HEK293T (cell line): ENCODE data around the gene CSF3R.
"Not testable (repeated sequence)": the region's sequence is repeated elsewhere in the genome, so short reads cannot be mapped to it uniquely, and the experiment has no call there.

ENCODE experiments used
- CTCF ChIA-PET: fragments of 350-600 bp; formaldehyde crosslinking; extraction: SDS; loops from one replicate; lab custom pipeline; 2021; ENCODE audit warnings: antibody characterized with exemption, inconsistent platforms; lab: Yijun Ruan, JAX
- POLR2A ChIA-PET: fragments of 350-600 bp; formaldehyde crosslinking; extraction: SDS; loops from one replicate; lab custom pipeline; 2020; ENCODE audit warnings: antibody characterized with exemption, inconsistent platforms; lab: Yijun Ruan, JAX
- DNase-seq: peaks from one replicate; pipeline ENCODE4 v3.0.0; 2012; ENCODE audit warnings: mixed read lengths; ENCODE audit errors: extremely low spot score
- ARNT ChIP-seq: fragments of 450-650 bp; IDR thresholded peaks from 2 replicates; pipeline ENCODE4 v1.6.1; 2017; ENCODE audit warnings: mild to moderate bottlenecking
- BHLHE40 ChIP-seq: fragments of 450-650 bp; IDR thresholded peaks from 2 replicates; pipeline ENCODE4 v1.6.1; 2016; ENCODE audit warnings: mild to moderate bottlenecking, moderate library complexity, borderline replicate concordance
- CTBP1 ChIP-seq: fragments of 450-650 bp; IDR thresholded peaks from 2 replicates; pipeline ENCODE4 v1.6.1; 2016; ENCODE audit warnings: borderline replicate concordance
- ELF4 ChIP-seq: fragments of 450-650 bp; IDR thresholded peaks from 2 replicates; pipeline ENCODE4 v1.6.1; 2017; ENCODE audit warnings: antibody characterized with exemption
- FOXA1 ChIP-seq: fragments of 450-650 bp; IDR thresholded peaks from 2 replicates; pipeline ENCODE4 v1.6.1; 2016; ENCODE audit warnings: mild to moderate bottlenecking
- FOXK2 ChIP-seq: fragments of 450-650 bp; IDR thresholded peaks from 2 replicates; pipeline ENCODE4 v1.6.1; 2016; ENCODE audit warnings: mild to moderate bottlenecking
- FOXM1 ChIP-seq: fragments of 450-650 bp; IDR thresholded peaks from 2 replicates; pipeline ENCODE4 v1.6.1; 2017; ENCODE audit warnings: mild to moderate bottlenecking, borderline replicate concordance
- HDGF ChIP-seq: fragments of 450-650 bp; IDR thresholded peaks from 2 replicates; pipeline ENCODE4 v1.6.1; 2017; ENCODE audit warnings: antibody characterized with exemption, borderline replicate concordance
- L3MBTL2 ChIP-seq: fragments of 450-650 bp; conservative IDR thresholded peaks from 2 replicates; pipeline ENCODE4 v1.6.1; 2016; ENCODE audit warnings: mild to moderate bottlenecking
- LEF1 ChIP-seq: fragments of 450-650 bp; IDR thresholded peaks from 2 replicates; pipeline ENCODE4 v1.6.1; 2017; ENCODE audit warnings: mild to moderate bottlenecking, borderline replicate concordance
- NFRKB ChIP-seq: fragments of 450-650 bp; IDR thresholded peaks from 2 replicates; pipeline ENCODE4 v1.6.1; 2016; ENCODE audit warnings: mild to moderate bottlenecking, moderate library complexity
- SP1 ChIP-seq: fragments of 450-650 bp; IDR thresholded peaks from 2 replicates; pipeline ENCODE4 v1.6.1; 2017
- SUZ12 ChIP-seq: fragments of 450-650 bp; IDR thresholded peaks from 2 replicates; pipeline ENCODE4 v1.6.1; 2016; ENCODE audit warnings: mild to moderate bottlenecking
- TARDBP ChIP-seq: fragments of 450-650 bp; IDR thresholded peaks from 2 replicates; pipeline ENCODE4 v1.6.1; 2016
- ZNF384 ChIP-seq: fragments of 450-650 bp; IDR thresholded peaks from 2 replicates; pipeline ENCODE4 v1.6.1; 2016
- TF ChIP-seq, protein P1 (sequence below): fragments of 450-650 bp; IDR thresholded peaks from 2 replicates; pipeline ENCODE4 v1.6.1; 2016

The CSF3R gene

DNA sequence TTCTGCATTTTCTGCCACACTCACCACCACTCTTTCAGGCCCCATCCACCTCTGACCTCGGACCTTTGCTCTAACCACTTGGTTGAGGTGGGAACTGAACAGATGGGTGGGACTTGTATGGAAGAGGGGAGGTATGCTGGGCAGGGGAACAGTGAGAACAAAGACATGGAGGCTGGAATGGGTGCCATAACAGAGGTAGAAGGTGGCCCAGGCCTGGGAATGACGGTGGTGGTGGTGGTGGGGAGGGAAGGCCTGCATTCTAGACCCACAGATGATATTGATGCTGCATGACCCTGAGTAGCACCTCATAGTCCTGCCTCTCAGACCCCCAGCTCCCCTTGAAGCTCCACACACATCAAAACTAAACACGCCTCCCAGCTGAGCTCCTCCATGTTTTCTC is 5.2 kb upstream of the CSF3R start:
- DNase-seq: no peak
- ChIA-PET CTCF (interaction anchor here (1.6 kb wide), 1 partner anchor 29 kb away, joined by 8 read pairs; no protein-coding TSS in a partner anchor), POLR2A (no interaction called here)
- TF ChIP-seq FOXA1 (no peak), TARDBP (no peak), ARNT (no peak), NFRKB (no peak), BHLHE40 (no peak), FOXK2 (no peak)

DNA sequence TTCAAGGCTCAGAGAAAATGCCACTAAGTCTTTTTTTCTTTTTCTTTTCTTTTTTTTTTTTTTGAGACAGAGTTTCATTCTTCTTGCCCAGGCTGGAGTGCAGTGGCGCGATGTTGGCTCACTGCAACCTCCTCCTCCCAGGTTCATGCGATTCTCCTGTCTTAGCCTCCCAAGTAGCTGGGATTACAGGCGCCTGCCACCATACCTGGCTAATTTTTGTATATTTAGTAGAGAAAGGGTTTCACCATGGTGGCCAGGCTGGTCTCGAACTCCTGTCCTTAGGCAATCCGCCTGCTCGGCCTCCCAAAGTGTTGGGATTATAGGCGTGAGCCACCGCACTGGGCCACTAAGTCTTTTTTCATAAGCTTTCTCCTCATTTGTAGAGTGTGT is 4.6 kb upstream of the CSF3R start:
- POLR2A ChIA-PET, DNase-seq: not testable (repeated sequence)
- CTCF ChIA-PET: interaction anchor here (1.6 kb wide), 1 partner anchor 29 kb away, joined by 8 read pairs; no protein-coding TSS in a partner anchor

DNA sequence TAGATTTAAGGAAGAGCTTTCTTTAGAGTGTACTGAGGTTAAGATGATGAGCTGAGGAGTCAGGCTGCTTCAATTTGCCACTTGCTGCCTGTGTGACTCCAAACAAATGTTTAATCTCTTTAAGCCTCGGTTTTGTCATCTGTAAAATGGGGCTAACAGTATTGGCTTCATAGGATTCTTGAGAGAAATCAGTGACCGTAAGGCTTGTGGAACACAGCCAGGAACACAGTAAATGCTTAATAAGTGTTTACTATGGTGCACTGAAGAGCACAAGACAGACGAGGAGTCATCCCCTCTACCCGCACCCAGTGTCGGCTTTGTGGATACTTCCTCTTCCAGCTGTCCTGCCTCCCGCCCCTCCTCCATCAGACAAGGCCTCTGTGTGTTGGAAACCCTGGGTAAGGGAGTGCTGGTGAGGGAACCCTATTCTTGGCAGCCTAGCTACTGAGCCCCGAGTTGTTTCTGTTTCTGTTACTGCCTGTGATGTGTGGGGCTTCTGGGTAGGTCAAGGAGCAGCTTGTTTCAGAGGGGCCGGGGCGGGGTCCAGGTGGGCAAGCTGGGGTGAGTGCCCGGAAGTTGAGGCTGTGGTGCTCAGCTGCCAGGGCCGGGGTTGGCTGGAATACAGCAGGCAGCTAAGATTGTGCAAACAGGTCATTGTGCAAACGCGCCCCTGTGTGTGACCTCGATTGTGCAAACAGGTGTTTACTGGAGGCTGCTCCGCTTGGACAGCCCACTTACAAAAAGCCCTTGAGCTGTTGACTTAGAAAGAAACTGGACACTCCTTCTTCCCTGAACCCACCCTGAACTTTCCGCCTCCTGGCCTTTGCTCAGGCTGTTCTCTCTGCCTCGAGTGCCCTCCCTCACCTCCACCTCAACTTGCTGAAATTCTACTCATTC is 4.0 kb upstream of the CSF3R start:
- DNase-seq: no peak
- POLR2A ChIA-PET: no interaction called here

DNA sequence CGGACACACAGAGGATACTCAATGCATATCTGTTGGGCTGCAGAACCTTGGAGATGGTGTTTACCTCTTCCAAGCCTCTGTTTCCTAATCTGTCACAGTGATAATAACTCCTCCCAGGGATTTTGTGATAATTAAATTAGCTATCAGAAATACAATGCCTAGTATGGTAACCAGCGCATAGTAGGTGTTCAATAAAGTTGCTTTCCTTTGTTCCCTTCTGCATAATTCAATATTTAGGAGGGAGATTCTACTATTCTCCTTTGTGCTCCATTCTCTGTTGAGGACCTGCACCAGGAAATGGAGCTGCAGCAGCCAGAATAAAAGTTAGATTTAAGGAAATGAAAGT is 3.4 kb upstream of the CSF3R start:
- DNase-seq: no peak
- ChIA-PET CTCF (no interaction called here), POLR2A (interaction anchor here (1.2 kb wide), 1 partner anchor 22 kb away, joined by 5 read pairs; the partner anchor contains the start of gene MRPS15)
- TF ChIP-seq FOXM1 (no peak), ELF4 (no peak), LEF1 (no peak), NFRKB (no peak), L3MBTL2 (no peak), ZNF384 (no peak)
- TF ChIP-seq, protein P1, sequence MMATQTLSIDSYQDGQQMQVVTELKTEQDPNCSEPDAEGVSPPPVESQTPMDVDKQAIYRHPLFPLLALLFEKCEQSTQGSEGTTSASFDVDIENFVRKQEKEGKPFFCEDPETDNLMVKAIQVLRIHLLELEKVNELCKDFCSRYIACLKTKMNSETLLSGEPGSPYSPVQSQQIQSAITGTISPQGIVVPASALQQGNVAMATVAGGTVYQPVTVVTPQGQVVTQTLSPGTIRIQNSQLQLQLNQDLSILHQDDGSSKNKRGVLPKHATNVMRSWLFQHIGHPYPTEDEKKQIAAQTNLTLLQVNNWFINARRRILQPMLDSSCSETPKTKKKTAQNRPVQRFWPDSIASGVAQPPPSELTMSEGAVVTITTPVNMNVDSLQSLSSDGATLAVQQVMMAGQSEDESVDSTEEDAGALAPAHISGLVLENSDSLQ: no peak

More for the DNA sequence above, 4.0 kb upstream of the CSF3R start:
- TF ChIP-seq FOXK2: no peak
- TF ChIP-seq ELF4: no peak
- no peak for TF ChIP-seq L3MBTL2
- CTCF ChIA-PET: interaction anchor here (1.6 kb wide), 1 partner anchor 30 kb away, joined by 8 read pairs; no protein-coding TSS in a partner anchor

DNA sequence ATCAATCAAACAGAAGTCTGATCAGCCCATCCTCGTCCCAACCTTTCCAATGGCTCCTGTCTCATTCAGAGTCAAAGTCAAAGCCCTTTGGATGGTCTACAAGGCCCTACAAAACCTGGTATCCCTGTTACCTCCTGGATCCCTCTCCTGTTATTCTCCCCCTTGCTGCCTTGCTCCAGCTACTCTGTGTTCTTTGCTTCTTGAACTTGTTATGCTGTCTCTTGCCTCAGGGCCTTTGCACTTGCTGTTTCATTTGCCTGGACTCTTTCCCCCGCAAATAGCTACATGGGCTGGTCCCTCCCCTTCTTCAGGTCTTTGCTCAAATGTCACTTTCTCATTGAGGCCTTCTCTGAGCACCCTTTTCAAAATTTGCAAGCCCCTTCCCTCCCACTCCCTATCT is 1.4 kb upstream of the CSF3R start:
- ChIA-PET CTCF (interaction anchor here (0.8 kb wide), 1 partner anchor 13 kb away, joined by 3 read pairs; no protein-coding TSS in a partner anchor), POLR2A (no interaction called here)
- DNase-seq: no peak
- TF ChIP-seq FOXK2 (no peak), HDGF (no peak), ZNF384 (no peak), ELF4 (no peak), TARDBP (no peak), ARNT (no peak), SUZ12 (no peak), FOXA1 (no peak), SP1 (no peak), L3MBTL2 (no peak), NFRKB (no peak), FOXM1 (no peak), CTBP1 (no peak), LEF1 (no peak), BHLHE40 (no peak)
- TF ChIP-seq, protein P1: no peak

DNA sequence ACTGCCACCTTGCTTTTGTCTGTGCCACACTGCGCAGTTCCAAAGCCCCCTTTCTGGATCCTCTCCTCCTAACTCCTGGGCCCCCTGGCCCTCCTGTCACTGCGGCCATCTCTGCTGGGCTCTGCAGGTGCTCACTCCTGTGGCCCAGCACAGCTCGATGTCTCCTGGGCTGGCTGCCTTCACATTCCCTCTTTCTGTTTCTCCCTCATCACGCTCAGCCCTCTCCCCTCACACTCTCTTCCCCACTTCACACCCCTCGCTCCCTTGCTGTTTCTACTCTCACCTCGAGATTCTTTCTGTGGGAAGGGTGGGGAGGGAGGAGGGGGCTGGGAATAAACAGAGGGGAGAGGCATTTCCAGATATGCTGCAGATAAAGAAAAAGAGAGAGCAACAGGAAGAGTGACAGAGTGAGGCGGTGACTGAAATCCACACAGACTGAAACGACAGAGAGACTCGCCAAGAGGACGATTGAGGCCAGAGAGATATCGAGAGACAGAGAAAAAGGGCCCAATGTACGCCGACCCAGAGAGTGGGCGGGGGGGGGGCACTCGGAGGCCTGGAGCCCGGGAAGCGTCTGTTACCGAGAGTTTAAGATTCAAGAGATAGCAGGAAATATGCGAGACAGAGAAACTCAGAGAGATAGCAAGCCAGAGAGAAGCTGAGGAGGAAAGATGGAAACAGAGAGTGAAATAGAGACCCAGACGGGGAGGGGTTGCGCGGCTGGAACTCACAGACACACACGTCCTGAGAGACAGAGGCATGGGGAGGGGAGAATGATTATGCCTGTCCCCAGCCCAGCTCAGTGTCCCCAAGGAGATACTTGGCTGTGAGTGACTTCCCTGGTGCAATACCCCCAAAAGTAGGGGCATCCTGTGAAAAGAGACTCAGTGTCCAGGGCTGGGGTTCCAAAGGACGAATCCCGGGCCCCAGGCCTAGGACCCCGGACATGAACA is 666 bp downstream of the CSF3R start:
- ChIA-PET POLR2A (interaction anchor here (1.1 to 2.5 kb wide), 2 partner anchors 18 to 31 kb away, joined by 4 to 9 read pairs; partner anchors contain the start of genes MRPS15 and OSCP1), CTCF (interaction anchor here (0.6 kb wide), 1 partner anchor 294 kb away, joined by 3 read pairs; no protein-coding TSS in a partner anchor)
- TF ChIP-seq NFRKB: no peak
- no peak for DNase-seq

DNA sequence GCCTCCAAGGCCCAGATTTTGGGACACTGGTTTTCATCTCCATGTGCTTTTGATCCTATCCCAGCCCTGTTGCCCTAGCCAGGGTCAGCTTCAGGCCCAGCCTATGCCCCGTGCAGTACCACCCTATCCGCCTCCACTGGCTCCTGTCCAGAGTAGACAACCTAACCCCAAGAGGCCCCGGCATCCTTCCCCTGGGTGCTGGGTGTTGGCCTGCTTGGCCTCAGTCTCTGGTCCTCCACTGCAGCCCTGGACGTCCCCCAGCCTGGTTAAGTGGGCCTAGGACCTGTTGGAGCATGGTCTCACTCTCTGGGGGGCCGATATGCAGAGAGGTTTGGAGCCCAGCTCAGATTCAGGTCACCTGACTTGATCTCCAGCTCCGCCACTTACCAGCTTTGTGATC is 1.6 kb downstream of the CSF3R start:
- ChIA-PET POLR2A (interaction anchor here (2.5 kb wide), 1 partner anchor 17 kb away, joined by 9 read pairs; the partner anchor contains the start of gene MRPS15), CTCF (no interaction called here)
- no peak for DNase-seq
- TF ChIP-seq LEF1: no peak
- TF ChIP-seq CTBP1: no peak
- TF ChIP-seq, protein P1: no peak
- TF ChIP-seq TARDBP: no peak
- TF ChIP-seq FOXA1: no peak
- no peak for TF ChIP-seq SP1
- TF ChIP-seq ARNT: no peak
- no peak for TF ChIP-seq FOXK2
- TF ChIP-seq SUZ12: no peak
- TF ChIP-seq BHLHE40: no peak
